Measurements from ENCODE around the gene HTT-AS.

Gene HTT-AS

DNA sequence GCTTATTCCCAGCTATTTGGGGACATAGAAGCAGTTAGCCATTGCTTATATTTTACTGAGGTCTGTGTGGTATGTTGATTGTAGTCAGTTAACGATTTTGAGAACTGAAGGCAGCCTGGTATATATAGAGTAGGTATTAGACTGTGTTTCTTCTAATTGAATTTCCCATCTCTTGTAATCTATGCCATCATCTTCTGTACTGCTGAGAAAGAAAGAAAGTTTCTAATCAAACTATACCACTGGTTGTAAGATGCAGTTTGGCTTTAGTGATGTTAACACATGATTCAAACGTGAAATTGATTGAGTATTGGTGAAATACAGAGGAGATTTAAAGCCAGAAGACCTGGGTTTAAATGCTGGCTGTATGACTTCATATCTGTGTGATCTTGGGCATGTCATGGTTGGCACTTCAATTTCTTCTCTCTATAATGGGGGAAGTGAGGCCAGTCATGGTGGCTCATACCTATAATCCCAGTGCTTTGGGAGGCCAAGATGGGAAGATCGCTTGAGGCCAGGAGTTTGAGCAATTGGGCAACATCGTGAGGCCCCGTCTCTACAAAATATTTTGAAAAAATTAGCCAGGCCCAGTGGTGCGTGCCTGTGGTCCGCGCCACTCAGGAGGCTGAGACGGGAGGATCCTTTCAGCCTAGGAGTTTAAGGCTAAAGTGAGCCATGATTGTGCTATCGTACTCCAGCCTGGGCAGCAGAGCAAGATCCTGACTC is 11.8 kb upstream of the HTT-AS start:
- H3K36me3 ChIP-seq (ENCODE audit: insufficient read depth, low read length) = peaks cover 32% of the 10 kb centered on the region; the same call in 1 of the 2 replicates
- H3K27me3 ChIP-seq (ENCODE audit: insufficient read depth, low read length, poor library complexity, severe bottlenecking) = no peaks in the 10 kb centered on the region
- no peaks in the 10 kb centered on the region for H3F3A ChIP-seq (ENCODE audit: low read depth)
- TF ChIP-seq, protein P1, sequence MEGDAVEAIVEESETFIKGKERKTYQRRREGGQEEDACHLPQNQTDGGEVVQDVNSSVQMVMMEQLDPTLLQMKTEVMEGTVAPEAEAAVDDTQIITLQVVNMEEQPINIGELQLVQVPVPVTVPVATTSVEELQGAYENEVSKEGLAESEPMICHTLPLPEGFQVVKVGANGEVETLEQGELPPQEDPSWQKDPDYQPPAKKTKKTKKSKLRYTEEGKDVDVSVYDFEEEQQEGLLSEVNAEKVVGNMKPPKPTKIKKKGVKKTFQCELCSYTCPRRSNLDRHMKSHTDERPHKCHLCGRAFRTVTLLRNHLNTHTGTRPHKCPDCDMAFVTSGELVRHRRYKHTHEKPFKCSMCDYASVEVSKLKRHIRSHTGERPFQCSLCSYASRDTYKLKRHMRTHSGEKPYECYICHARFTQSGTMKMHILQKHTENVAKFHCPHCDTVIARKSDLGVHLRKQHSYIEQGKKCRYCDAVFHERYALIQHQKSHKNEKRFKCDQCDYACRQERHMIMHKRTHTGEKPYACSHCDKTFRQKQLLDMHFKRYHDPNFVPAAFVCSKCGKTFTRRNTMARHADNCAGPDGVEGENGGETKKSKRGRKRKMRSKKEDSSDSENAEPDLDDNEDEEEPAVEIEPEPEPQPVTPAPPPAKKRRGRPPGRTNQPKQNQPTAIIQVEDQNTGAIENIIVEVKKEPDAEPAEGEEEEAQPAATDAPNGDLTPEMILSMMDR (conservative IDR thresholded peaks at IDR 0.05; ENCODE audit: low read length) = no peak
- no peak for TF ChIP-seq EZH2phosphoT487 (IDR thresholded peaks at IDR 0.05; ENCODE audit: borderline replicate concordance)
- H4K20me1 ChIP-seq (ENCODE audit: insufficient read depth, low read length, poor library complexity, severe bottlenecking) = peaks cover 8% of the 10 kb centered on the region
- no peak overlapping the region for H3K9ac ChIP-seq (ENCODE audit: low read depth, low read length, poor library complexity, severe bottlenecking)
- H3K4me1 ChIP-seq (ENCODE audit: insufficient read depth, low read length, poor library complexity, severe bottlenecking) = peaks cover 13% of the 10 kb centered on the region
- peaks cover 49% of the 10 kb centered on the region for H3K79me2 ChIP-seq (ENCODE audit: insufficient read depth, low read length)
- no peak overlapping the region for H2AFZ ChIP-seq (ENCODE audit: low read length)
- H3K4me3 ChIP-seq (ENCODE audit: low read length, poor library complexity, severe bottlenecking) = no peak overlapping the region
- no peak overlapping the region for H3K4me2 ChIP-seq (ENCODE audit: low read depth, low read length, poor library complexity, severe bottlenecking)
- no peaks in the 10 kb centered on the region for H3K9me2 ChIP-seq (replicated peaks; ENCODE audit: low read depth, low read length)
- no peaks in the 10 kb centered on the region for H3K9me3 ChIP-seq (ENCODE audit: insufficient read depth, low read depth, low read length)

GRCh38 chr4:3083732-3084131 is 9.4 kb upstream of the HTT-AS start:
- H2AFZ ChIP-seq (ENCODE audit: low read length) = no peak overlapping the region
- H3F3A ChIP-seq (ENCODE audit: low read depth) = no peaks in the 10 kb centered on the region
- TF ChIP-seq, protein P1 (conservative IDR thresholded peaks at IDR 0.05; ENCODE audit: low read length) = no peak
- no peak for TF ChIP-seq EZH2phosphoT487 (IDR thresholded peaks at IDR 0.05; ENCODE audit: borderline replicate concordance)
- H4K20me1 ChIP-seq (ENCODE audit: insufficient read depth, low read length, poor library complexity, severe bottlenecking) = peaks cover 24% of the 10 kb centered on the region
- peaks cover 15% of the 10 kb centered on the region; the same call in 1 of the 2 replicates for H3K36me3 ChIP-seq (ENCODE audit: insufficient read depth, low read length)
- H3K27me3 ChIP-seq (ENCODE audit: insufficient read depth, low read length, poor library complexity, severe bottlenecking) = no peaks in the 10 kb centered on the region
- H3K4me1 ChIP-seq (ENCODE audit: insufficient read depth, low read length, poor library complexity, severe bottlenecking) = peaks cover 33% of the 10 kb centered on the region
- no peak overlapping the region for H3K4me3 ChIP-seq (ENCODE audit: low read length, poor library complexity, severe bottlenecking)
- H3K9me3 ChIP-seq (ENCODE audit: insufficient read depth, low read depth, low read length) = no peaks in the 10 kb centered on the region
- no peak overlapping the region for H3K4me2 ChIP-seq (ENCODE audit: low read depth, low read length, poor library complexity, severe bottlenecking)
- H3K9me2 ChIP-seq (replicated peaks; ENCODE audit: low read depth, low read length) = no peaks in the 10 kb centered on the region
- H3K9ac ChIP-seq (ENCODE audit: low read depth, low read length, poor library complexity, severe bottlenecking) = no peak overlapping the region
- peaks cover 72% of the 10 kb centered on the region for H3K79me2 ChIP-seq (ENCODE audit: insufficient read depth, low read length)

- Histone ChIP-seq H3K9me3 (ENCODE audit: insufficient read depth, low read depth, low read length) (no peaks in the 10 kb centered on the region), H4K20me1 (ENCODE audit: insufficient read depth, low read length, poor library complexity, severe bottlenecking) (peaks cover 30% of the 10 kb centered on the region), H3K9ac (ENCODE audit: low read depth, low read length, poor library complexity, severe bottlenecking) (no peak overlapping the region), H2AFZ (ENCODE audit: low read length) (no peak overlapping the region), H3K9me2 (replicated peaks; ENCODE audit: low read depth, low read length) (no peaks in the 10 kb centered on the region), H3K4me1 (ENCODE audit: insufficient read depth, low read length, poor library complexity, severe bottlenecking) (peaks cover 36% of the 10 kb centered on the region), H3K4me3 (ENCODE audit: low read length, poor library complexity, severe bottlenecking) (no peak overlapping the region), H3F3A (ENCODE audit: low read depth) (0 out of 2 replicates have a peak, but pooled peaks cover under 1% of the 10 kb centered on the region), H3K36me3 (ENCODE audit: insufficient read depth, low read length) (peaks cover 10% of the 10 kb centered on the region; the same call in 1 of the 2 replicates), H3K4me2 (ENCODE audit: low read depth, low read length, poor library complexity, severe bottlenecking) (peak overlapping the region; percentile 25), H3K27me3 (ENCODE audit: insufficient read depth, low read length, poor library complexity, severe bottlenecking) (no peaks in the 10 kb centered on the region), H3K79me2 (ENCODE audit: insufficient read depth, low read length) (peaks cover 80% of the 10 kb centered on the region)
- TF ChIP-seq EZH2phosphoT487 (IDR thresholded peaks at IDR 0.05; ENCODE audit: borderline replicate concordance) = no peak
- TF ChIP-seq, protein P1 (conservative IDR thresholded peaks at IDR 0.05; ENCODE audit: low read length) = no peak
Measured at GRCh38 chr4:3082925-3083515, 8.7 kb upstream of the HTT-AS start.

Measured in Loucy (cell line).